ENCODE results near the gene NRIP3. TPM values are rescaled to one million over a fixed set of nuclear protein-coding genes. Genes with fewer than 3 reads are reported as not detected.
"Not testable (repeated sequence)": the region's sequence is repeated elsewhere in the genome, so short reads cannot be mapped to it uniquely, and the experiment has no call there.

Gene NRIP3
- polyA plus RNA-seq, 3 donors, result 0.28 to 4.8 (median 1.0) TPM

DNA sequence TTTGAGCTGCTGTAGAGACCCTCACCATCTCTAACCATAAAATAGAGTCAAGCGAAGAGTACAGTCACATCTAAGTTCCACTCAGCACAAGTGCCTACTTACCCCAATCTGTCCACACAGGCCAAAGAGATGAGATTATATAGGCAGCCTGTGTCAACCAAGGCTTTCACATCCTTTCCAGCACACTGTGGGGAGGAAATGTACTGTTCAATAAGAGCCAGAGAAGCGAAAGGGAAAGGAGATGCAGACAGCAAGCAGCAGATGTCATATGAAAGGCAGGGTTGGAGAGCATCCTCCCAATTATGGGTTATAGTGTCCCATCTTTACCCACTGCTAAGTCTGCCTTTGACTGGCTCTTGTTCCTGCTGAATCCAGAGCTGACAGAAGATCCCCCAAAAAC, 16.4 kb downstream of the NRIP3 start:
- Histone ChIP-seq H3K79me2 (ENCODE audit: insufficient read depth, low read length) (no peaks in the 10 kb centered on the region), H3K4me1 (ENCODE audit: control insufficient read depth in 1 of 2, insufficient read depth in 2 of 2, low read length in 2 of 2) (peaks cover 9 to 12% of the 10 kb centered on the region in 2 donors), H3K36me3 (replicated peaks in 1 of 2; ENCODE audit: control insufficient read depth in 1 of 2, insufficient read depth in 2 of 2, low read length in 2 of 2) (no peaks in the 10 kb centered on the region), H3K27me3 (ENCODE audit: control insufficient read depth in 2 of 2, insufficient read depth in 2 of 2, low read length in 2 of 2) (no peaks in the 10 kb centered on the region), H2AFZ (ENCODE audit: insufficient read depth, low read depth, low read length, poor library complexity, severe bottlenecking) (no peak overlapping the region), H3K4me3 (replicated peaks in 1 of 3; ENCODE audit: low read depth in 2 of 3, low read length in 3 of 3) (no peak overlapping the region), H3K9ac (ENCODE audit: insufficient read depth, low read length, poor library complexity, severe bottlenecking) (no peak overlapping the region), H4K20me1 (ENCODE audit: insufficient read depth, low read length) (no peaks in the 10 kb centered on the region), H3K27ac (ENCODE audit: low read depth in 1 of 2, low read length in 2 of 2) (no peak overlapping the region), H3K4me2 (replicated peaks; ENCODE audit: extremely low read depth, low read length, poor library complexity, severe bottlenecking) (no peak overlapping the region), H3K9me3 (replicated peaks in 1 of 2; ENCODE audit: control insufficient read depth in 1 of 2, insufficient read depth in 1 of 2, low read length in 2 of 2) (no peaks in the 10 kb centered on the region)
- DNase-seq, result no peak
- intact Hi-C loops (cut with micrococcal nuclease), result no loop called here
- Mint-ChIP-seq H3K27me3 (ENCODE audit: low read depth in 3 of 3) (peaks cover 0 to 2% (median 0%) of the 10 kb centered on the region in 3 donors), H3K9me3 (peaks cover 0 to 1% (median 0%) of the 10 kb centered on the region in 7 donors), H3K27ac (no peak overlapping the region), H3K36me3 (peaks cover 0 to 3% of the 10 kb centered on the region in 2 donors), H3K4me3 (no peak overlapping the region), H3K4me1 (peaks cover 19% of the 10 kb centered on the region)
- TF ChIP-seq, protein P1, sequence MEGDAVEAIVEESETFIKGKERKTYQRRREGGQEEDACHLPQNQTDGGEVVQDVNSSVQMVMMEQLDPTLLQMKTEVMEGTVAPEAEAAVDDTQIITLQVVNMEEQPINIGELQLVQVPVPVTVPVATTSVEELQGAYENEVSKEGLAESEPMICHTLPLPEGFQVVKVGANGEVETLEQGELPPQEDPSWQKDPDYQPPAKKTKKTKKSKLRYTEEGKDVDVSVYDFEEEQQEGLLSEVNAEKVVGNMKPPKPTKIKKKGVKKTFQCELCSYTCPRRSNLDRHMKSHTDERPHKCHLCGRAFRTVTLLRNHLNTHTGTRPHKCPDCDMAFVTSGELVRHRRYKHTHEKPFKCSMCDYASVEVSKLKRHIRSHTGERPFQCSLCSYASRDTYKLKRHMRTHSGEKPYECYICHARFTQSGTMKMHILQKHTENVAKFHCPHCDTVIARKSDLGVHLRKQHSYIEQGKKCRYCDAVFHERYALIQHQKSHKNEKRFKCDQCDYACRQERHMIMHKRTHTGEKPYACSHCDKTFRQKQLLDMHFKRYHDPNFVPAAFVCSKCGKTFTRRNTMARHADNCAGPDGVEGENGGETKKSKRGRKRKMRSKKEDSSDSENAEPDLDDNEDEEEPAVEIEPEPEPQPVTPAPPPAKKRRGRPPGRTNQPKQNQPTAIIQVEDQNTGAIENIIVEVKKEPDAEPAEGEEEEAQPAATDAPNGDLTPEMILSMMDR (IDR thresholded peaks at IDR 0.05), result no peak
- no CpG with 5 or more reads among the region's 2 CpGs for WGBS (ENCODE audit: insufficient coverage)

DNA sequence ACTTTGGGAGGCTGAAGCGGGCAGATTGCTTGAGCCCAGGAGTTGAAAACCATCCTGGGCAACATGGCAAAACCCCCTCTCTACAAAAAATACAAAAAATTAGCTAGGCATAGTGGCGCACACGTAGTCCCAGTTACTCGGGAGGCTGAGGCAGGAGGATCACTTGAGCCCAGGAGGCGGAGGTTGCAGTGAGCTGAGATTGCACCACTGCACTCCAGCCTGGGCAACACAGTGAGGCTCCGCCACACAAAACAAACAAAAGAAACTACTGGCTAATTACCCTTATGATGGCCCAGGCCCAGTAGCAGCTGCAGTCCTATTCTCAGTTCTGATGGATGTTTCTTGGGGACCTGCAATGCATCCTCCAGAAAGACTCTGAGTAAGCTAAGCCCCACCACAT, 17.0 kb downstream of the NRIP3 start:
- H4K20me1 ChIP-seq (ENCODE audit: insufficient read depth, low read length); H2AFZ ChIP-seq (ENCODE audit: insufficient read depth, low read depth, low read length, poor library complexity, severe bottlenecking); H3K4me2 ChIP-seq (replicated peaks; ENCODE audit: extremely low read depth, low read length, poor library complexity, severe bottlenecking); H3K27ac Mint-ChIP-seq; DNase-seq; H3K27ac ChIP-seq (ENCODE audit: low read depth in 1 of 2, low read length in 2 of 2); H3K4me3 Mint-ChIP-seq; intact Hi-C loops (cut with micrococcal nuclease); H3K9me3 Mint-ChIP-seq; H3K36me3 ChIP-seq (replicated peaks in 1 of 2; ENCODE audit: control insufficient read depth in 1 of 2, insufficient read depth in 2 of 2, low read length in 2 of 2); H3K27me3 ChIP-seq (ENCODE audit: control insufficient read depth in 2 of 2, insufficient read depth in 2 of 2, low read length in 2 of 2); H3K9ac ChIP-seq (ENCODE audit: insufficient read depth, low read length, poor library complexity, severe bottlenecking); H3K36me3 Mint-ChIP-seq; H3K79me2 ChIP-seq (ENCODE audit: insufficient read depth, low read length); H3K27me3 Mint-ChIP-seq (ENCODE audit: low read depth in 3 of 3); H3K9me3 ChIP-seq (replicated peaks in 1 of 2; ENCODE audit: control insufficient read depth in 1 of 2, insufficient read depth in 1 of 2, low read length in 2 of 2); H3K4me3 ChIP-seq (replicated peaks in 1 of 3; ENCODE audit: low read depth in 2 of 3, low read length in 3 of 3): not testable (repeated sequence)
- 100% methylated on average over 5 of the region's 6 CpGs for WGBS (ENCODE audit: insufficient coverage)
- H3K4me1 Mint-ChIP-seq, result peaks cover 19% of the 10 kb centered on the region
- H3K4me1 ChIP-seq (ENCODE audit: control insufficient read depth in 1 of 2, insufficient read depth in 2 of 2, low read length in 2 of 2), result peaks cover 9 to 12% of the 10 kb centered on the region in 2 donors

Measured in CD14-positive monocyte (primary cell).